SH-SY5Y (cell line): ENCODE measurements around the gene TRPC4AP.

Experiments
- GATA2 ChIP-seq: IDR thresholded peaks from 2 replicates; pipeline ENCODE4 v1.6.1; 2011; ENCODE audit warnings: mild to moderate bottlenecking, low read depth, low read length
- GATA3 ChIP-seq: IDR thresholded peaks from 2 replicates; pipeline ENCODE4 v1.6.1; 2011; ENCODE audit warnings: low read depth, mild to moderate bottlenecking, low read length, moderate library complexity

DNA sequence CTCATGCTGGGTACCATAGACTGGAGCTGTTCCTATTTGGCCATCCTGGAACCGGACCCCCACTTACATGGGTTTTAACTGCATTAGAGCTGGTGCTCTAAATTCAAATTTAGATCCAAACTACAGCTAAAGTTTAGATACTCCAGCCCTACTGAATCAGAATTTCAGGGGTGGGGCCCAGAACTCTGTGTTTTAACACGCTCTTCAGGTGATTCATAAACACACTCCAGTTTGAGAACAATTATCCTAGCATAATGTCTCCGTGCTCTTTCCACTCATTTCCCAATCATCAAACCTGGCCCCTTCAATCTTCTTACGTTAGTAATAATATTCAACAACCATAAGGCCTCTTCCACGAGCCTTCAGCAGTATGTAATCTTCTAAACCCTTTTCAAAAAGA, 15.3 kb downstream of the TRPC4AP start:
- no peak for TF ChIP-seq GATA2
- no peak for TF ChIP-seq GATA3
